Peyer's patch (tissue), 4 donors: ENCODE data around the gene TUBA1A. TPM values are rescaled to one million over a fixed set of nuclear protein-coding genes. Genes with fewer than 3 reads are reported as not detected.
"Not testable (repeated sequence)": the region's sequence is repeated elsewhere in the genome, so short reads cannot be mapped to it uniquely, and the experiment has no call there.

ENCODE experiments used
- DNase-seq, 3 donors: peaks; one replicate each; pipeline ENCODE4 v3.0.0-alpha.2; 2017 to 2019
- H3K27ac ChIP-seq, 4 donors: fragments of 200-600 bp; sonication (generic); one replicate each; pipeline ENCODE4 v1.5.1; 2016 to 2019
- H3K27me3 ChIP-seq, 2 donors: fragments of 200-600 bp; sonication (generic); one replicate each; pipeline ENCODE4 v1.5.1; 2019
- H3K36me3 ChIP-seq, 3 donors: fragments of 200-600 bp; sonication (generic); one replicate each; pipeline ENCODE4 v1.5.1; 2016 to 2019
- H3K4me1 ChIP-seq, 4 donors: fragments of 200-600 bp; sonication (generic); one replicate each; pipeline ENCODE4 v1.5.1; 2016 to 2019
- H3K4me3 ChIP-seq, 4 donors: fragments of 200-600 bp; sonication (generic); 1 replicate in 3 of 4; 2 replicates in 1 of 4; pipeline ENCODE4 v1.5.1; 2016 to 2019; ENCODE audit warnings: mild to moderate bottlenecking in 1 of 4
- H3K9me3 ChIP-seq, 4 donors: fragments of 200-600 bp; sonication (generic); one replicate each; pipeline ENCODE4 v1.5.1; 2016 to 2019; ENCODE audit warnings: mild to moderate bottlenecking in 1 of 4
- CTCF ChIP-seq, 6 experiments: fragments of 450-650 bp in 4 of 6; fragments of 200-600 bp in 2 of 6; sonication (generic) in 1 of 6; IDR thresholded peaks; one replicate each; pipeline ENCODE4 v1.5.1; 2017 to 2019; ENCODE audit warnings: antibody characterized with exemption in 6 of 6, mild to moderate bottlenecking in 3 of 6, moderate library complexity in 1 of 6
- POLR2A ChIP-seq, 2 donors: fragments of 450-650 bp; IDR thresholded peaks; one replicate each; pipeline ENCODE4 v1.5.1; 2017; ENCODE audit warnings: antibody characterized with exemption in 2 of 2, mild to moderate bottlenecking in 2 of 2, moderate library complexity in 2 of 2
- total RNA-seq, 4 donors: library from RNA; depleted of rRNA; stranded (reverse); fragments of >200 nt; gene quantifications; one replicate each; pipeline ENCODE4 v1.1.0, GENCODE V29; 2016

TUBA1A gene
- total RNA-seq, 4 donors from 2014 or later, result 16.5 to 50.3 (median 37.0) TPM

- Histone ChIP-seq H3K27ac (peak overlapping the region; percentile 18 to 80 (median 42)), H3K9me3 (no peaks in the 10 kb centered on the region), H3K36me3 (no peaks in the 10 kb centered on the region), H3K27me3 (no peaks in the 10 kb centered on the region), H3K4me1 (no peaks in the 10 kb centered on the region), H3K4me3 (no peak overlapping the region)
- TF ChIP-seq CTCF (IDR thresholded peaks at IDR 0.05) (no peak), POLR2A (IDR thresholded peaks at IDR 0.05) (no peak)
- no peak for DNase-seq
Observed at GRCh38 chr12:49223122-49223521, 34.2 kb upstream of the TUBA1A start.

- no peaks in the 10 kb centered on the region for H3K4me1 ChIP-seq
- H3K27ac ChIP-seq, result no peak overlapping the region
- peak in 1 of 3 donors; percentile 10 for DNase-seq
- H3K9me3 ChIP-seq, result no peaks in the 10 kb centered on the region
- TF ChIP-seq CTCF (IDR thresholded peaks at IDR 0.05) (no peak), POLR2A (IDR thresholded peaks at IDR 0.05) (no peak)
- H3K27me3 ChIP-seq, result no peaks in the 10 kb centered on the region
- H3K4me3 ChIP-seq, result no peak overlapping the region
- H3K36me3 ChIP-seq, result no peaks in the 10 kb centered on the region
Observed at GRCh38 chr12:49220972-49221371, 32.1 kb upstream of the TUBA1A start.

- no peak for TF ChIP-seq CTCF (IDR thresholded peaks at IDR 0.05)
- no peak for TF ChIP-seq POLR2A (IDR thresholded peaks at IDR 0.05)
- DNase-seq, result peak in 2 of 3 donors; percentile 52 to 53
- H3K4me3 ChIP-seq, result no peak overlapping the region
- no peaks in the 10 kb centered on the region for H3K9me3 ChIP-seq
- H3K36me3 ChIP-seq, result no peaks in the 10 kb centered on the region
- no peaks in the 10 kb centered on the region for H3K27me3 ChIP-seq
- no peak overlapping the region for H3K27ac ChIP-seq
- peaks cover 0 to 10% (median 0%) of the 10 kb centered on the region in 4 donors for H3K4me1 ChIP-seq
Observed at GRCh38 chr12:49219417-49220026, 30.6 kb upstream of the TUBA1A start.

- no peak overlapping the region for H3K27ac ChIP-seq
- H3K27me3 ChIP-seq, result no peaks in the 10 kb centered on the region
- H3K9me3 ChIP-seq, result no peaks in the 10 kb centered on the region
- no peak overlapping the region for H3K4me3 ChIP-seq
- peaks cover 0 to 14% (median 0%) of the 10 kb centered on the region in 4 donors for H3K4me1 ChIP-seq
- no peaks in the 10 kb centered on the region for H3K36me3 ChIP-seq
- TF ChIP-seq CTCF (IDR thresholded peaks at IDR 0.05) (no peak), POLR2A (IDR thresholded peaks at IDR 0.05) (no peak)
- no peak for DNase-seq
Observed at GRCh38 chr12:49212572-49212971, 23.7 kb upstream of the TUBA1A start.

- not testable (repeated sequence) for DNase-seq, H3K27ac ChIP-seq, H3K27me3 ChIP-seq, H3K36me3 ChIP-seq, H3K9me3 ChIP-seq, H3K4me3 ChIP-seq
- H3K4me1 ChIP-seq, result peaks cover 0 to 14% (median 0%) of the 10 kb centered on the region in 4 donors
Observed at GRCh38 chr12:49210703-49211102, 21.8 kb upstream of the TUBA1A start.

GRCh38 chr12:49208676-49209075 is 19.8 kb upstream of the TUBA1A start:
- H3K9me3 ChIP-seq, result no peaks in the 10 kb centered on the region

More at GRCh38 chr12:49208676-49209075, 19.8 kb upstream of the TUBA1A start:
- TF ChIP-seq CTCF (IDR thresholded peaks at IDR 0.05) (no peak), POLR2A (IDR thresholded peaks at IDR 0.05) (no peak)
- no peak for DNase-seq
- H3K27me3 ChIP-seq, result no peaks in the 10 kb centered on the region
- no peak overlapping the region for H3K4me3 ChIP-seq
- no peak overlapping the region for H3K27ac ChIP-seq
- H3K4me1 ChIP-seq, result no peaks in the 10 kb centered on the region
- H3K36me3 ChIP-seq, result no peaks in the 10 kb centered on the region
